Gastroesophageal sphincter (tissue), 4 donors: Measurements from ENCODE around the gene AFP. TPM values are rescaled to one million over a fixed set of nuclear protein-coding genes. Genes with fewer than 3 reads are reported as not detected.

ENCODE experiments used
- ATAC-seq: fragments of 150-250 bp; one replicate; pipeline ENCODE4 v1.9.1; 2016; ENCODE audit warnings: mild to moderate bottlenecking, moderate library complexity
- H3K27ac ChIP-seq, 4 donors: fragments of 200-600 bp; sonication (generic) in 3 of 4; 1 replicate in 3 of 4; 2 replicates in 1 of 4; pipeline ENCODE4 v1.5.1; 2016 to 2019
- H3K27me3 ChIP-seq: fragments of 200-600 bp; sonication (generic); one replicate; pipeline ENCODE4 v1.5.1; 2019
- H3K36me3 ChIP-seq, 2 donors: fragments of 200-600 bp; sonication (generic); one replicate each; pipeline ENCODE4 v1.5.1; 2019; ENCODE audit warnings: control low read depth in 1 of 2
- H3K4me1 ChIP-seq, 3 donors: fragments of 200-600 bp; sonication (generic); 1 replicate in 2 of 3; 2 replicates in 1 of 3; pipeline ENCODE4 v1.5.1; 2016 to 2019; ENCODE audit warnings: control low read depth in 2 of 3
- H3K4me3 ChIP-seq, 2 donors: fragments of 200-600 bp; sonication (generic); one replicate each; pipeline ENCODE4 v1.5.1; 2019; ENCODE audit warnings: mild to moderate bottlenecking in 1 of 2, moderate library complexity in 1 of 2
- H3K9me3 ChIP-seq, 3 donors: fragments of 200-600 bp; sonication (generic); one replicate each; pipeline ENCODE4 v1.5.1; 2017 to 2019; ENCODE audit warnings: control low read depth in 2 of 3
- EP300 ChIP-seq: sonication (generic); formaldehyde crosslinking; IDR thresholded peaks from one replicate; pipeline ENCODE4 v1.6.1; 2017; ENCODE audit warnings: antibody characterized with exemption, mild to moderate bottlenecking
- POLR2A ChIP-seq, 2 donors: fragments of 450-650 bp; IDR thresholded peaks; one replicate each; pipeline ENCODE4 v1.6.1; 2017; ENCODE audit warnings: antibody characterized with exemption in 2 of 2, mild to moderate bottlenecking in 2 of 2, moderate library complexity in 1 of 2
- POLR2AphosphoS5 ChIP-seq: sonication (generic); formaldehyde crosslinking; IDR thresholded peaks from one replicate; pipeline ENCODE4 v1.6.1; 2017; ENCODE audit warnings: antibody characterized with exemption
- WGBS, 2 donors: methylation state at CpG; one replicate each; pipeline ENCODE4 v1.1.5; 2018; ENCODE audit warnings: low coverage in 1 of 2; 5-methylcytosine and 5-hydroxymethylcytosine counted together
- total RNA-seq, 4 donors: library from RNA; depleted of rRNA; stranded (reverse); fragments of >200 nt; gene quantifications; one replicate each; pipeline ENCODE4 v1.1.0, GENCODE V29; 2016
- TF ChIP-seq, protein P1 (sequence below), 4 experiments: fragments of 200-600 bp in 2 of 4; fragments of 450-650 bp in 2 of 4; sonication (generic) in 1 of 4; IDR thresholded peaks; one replicate each; pipeline ENCODE4 v1.5.1; 2017 to 2019; ENCODE audit warnings: antibody characterized with exemption in 4 of 4, mild to moderate bottlenecking in 2 of 4, moderate library complexity in 2 of 4

The AFP gene
- total RNA-seq, 4 donors from 2014 or later, result not detected

DNA sequence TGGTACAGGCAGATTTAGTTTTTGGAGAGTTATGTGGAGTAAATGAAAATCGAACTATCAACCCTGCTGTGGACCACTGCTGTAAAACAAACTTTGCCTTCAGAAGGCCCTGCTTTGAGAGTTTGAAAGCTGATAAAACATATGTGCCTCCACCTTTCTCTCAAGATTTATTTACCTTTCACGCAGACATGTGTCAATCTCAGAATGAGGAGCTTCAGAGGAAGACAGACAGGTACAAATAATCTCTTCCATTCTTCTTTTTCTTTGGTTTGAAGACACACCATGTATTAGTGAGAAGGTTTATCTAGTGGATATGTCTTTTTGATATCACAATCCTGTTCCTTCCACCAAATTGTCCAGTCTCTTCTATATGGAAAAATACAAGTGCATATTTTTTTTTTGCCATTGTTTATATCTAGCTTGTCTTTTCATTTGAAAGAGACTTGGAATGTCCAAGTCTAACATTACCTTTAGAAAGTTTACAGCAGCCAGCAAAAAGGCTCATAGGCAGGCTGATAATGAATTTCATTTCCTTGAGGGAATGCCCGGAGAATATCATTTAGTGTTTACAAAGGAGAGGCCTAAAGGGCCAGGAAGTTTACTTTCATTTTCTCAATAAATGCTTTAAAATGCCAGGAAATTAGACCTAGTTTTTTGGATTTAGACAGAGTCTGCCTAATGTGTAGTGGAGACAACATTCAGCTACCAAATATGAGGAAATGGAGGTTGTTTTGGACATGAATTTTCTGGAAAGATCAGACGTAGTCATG, 64.2 kb downstream of the AFP start:
- ATAC-seq, result no peak
- WGBS, 2 donors, result 55 to 56% methylated on average over 4 of the region's 4 CpGs
- TF ChIP-seq POLR2A (IDR thresholded peaks at IDR 0.05) (no peak), EP300 (no peak), POLR2AphosphoS5 (no peak)
- TF ChIP-seq, protein P1, sequence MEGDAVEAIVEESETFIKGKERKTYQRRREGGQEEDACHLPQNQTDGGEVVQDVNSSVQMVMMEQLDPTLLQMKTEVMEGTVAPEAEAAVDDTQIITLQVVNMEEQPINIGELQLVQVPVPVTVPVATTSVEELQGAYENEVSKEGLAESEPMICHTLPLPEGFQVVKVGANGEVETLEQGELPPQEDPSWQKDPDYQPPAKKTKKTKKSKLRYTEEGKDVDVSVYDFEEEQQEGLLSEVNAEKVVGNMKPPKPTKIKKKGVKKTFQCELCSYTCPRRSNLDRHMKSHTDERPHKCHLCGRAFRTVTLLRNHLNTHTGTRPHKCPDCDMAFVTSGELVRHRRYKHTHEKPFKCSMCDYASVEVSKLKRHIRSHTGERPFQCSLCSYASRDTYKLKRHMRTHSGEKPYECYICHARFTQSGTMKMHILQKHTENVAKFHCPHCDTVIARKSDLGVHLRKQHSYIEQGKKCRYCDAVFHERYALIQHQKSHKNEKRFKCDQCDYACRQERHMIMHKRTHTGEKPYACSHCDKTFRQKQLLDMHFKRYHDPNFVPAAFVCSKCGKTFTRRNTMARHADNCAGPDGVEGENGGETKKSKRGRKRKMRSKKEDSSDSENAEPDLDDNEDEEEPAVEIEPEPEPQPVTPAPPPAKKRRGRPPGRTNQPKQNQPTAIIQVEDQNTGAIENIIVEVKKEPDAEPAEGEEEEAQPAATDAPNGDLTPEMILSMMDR (IDR thresholded peaks at IDR 0.05), result no peak

DNA sequence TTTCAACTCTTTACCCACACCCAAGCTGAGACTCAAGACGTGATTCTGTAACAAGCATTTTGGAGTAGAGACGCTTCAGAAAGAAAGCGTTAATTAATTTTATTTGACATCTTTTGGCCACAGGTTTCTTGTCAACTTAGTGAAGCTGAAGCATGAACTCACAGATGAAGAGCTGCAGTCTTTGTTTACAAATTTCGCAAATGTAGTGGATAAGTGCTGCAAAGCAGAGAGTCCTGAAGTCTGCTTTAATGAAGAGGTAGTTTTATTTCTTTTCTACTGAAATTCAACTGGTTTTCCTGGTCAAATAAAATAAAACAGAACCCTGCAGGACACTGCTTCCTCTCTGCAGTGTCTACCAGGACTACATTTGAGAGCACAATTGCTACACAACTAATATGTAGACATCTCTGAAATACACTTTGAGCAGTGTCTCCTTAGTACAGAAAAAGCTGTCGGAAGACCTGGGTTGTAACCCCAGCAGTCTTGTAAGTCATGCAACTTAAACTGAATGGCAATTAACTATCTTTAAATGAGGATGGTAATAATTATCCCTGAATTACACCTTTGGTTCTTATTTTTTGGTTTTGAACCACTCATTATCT, 65.7 kb downstream of the AFP start:
- Histone ChIP-seq H3K9me3 (no peaks in the 10 kb centered on the region), H3K4me1 (no peaks in the 10 kb centered on the region), H3K4me3 (no peak overlapping the region), H3K27me3 (no peaks in the 10 kb centered on the region), H3K27ac (no peak overlapping the region), H3K36me3 (no peaks in the 10 kb centered on the region)
- no peak for ATAC-seq
- no peak for TF ChIP-seq POLR2AphosphoS5
- no peak for TF ChIP-seq EP300
- no peak for TF ChIP-seq POLR2A (IDR thresholded peaks at IDR 0.05)
- TF ChIP-seq, protein P1 (IDR thresholded peaks at IDR 0.05), result no peak
- 45 to 49% methylated on average over 5 of the region's 5 CpGs for WGBS, 2 donors

More for the DNA sequence above, 64.2 kb downstream of the AFP start:
- H3K27ac ChIP-seq, result no peak overlapping the region
- no peak overlapping the region for H3K4me3 ChIP-seq
- H3K4me1 ChIP-seq, result no peaks in the 10 kb centered on the region
- no peaks in the 10 kb centered on the region for H3K27me3 ChIP-seq
- no peaks in the 10 kb centered on the region for H3K9me3 ChIP-seq
- no peaks in the 10 kb centered on the region for H3K36me3 ChIP-seq

DNA sequence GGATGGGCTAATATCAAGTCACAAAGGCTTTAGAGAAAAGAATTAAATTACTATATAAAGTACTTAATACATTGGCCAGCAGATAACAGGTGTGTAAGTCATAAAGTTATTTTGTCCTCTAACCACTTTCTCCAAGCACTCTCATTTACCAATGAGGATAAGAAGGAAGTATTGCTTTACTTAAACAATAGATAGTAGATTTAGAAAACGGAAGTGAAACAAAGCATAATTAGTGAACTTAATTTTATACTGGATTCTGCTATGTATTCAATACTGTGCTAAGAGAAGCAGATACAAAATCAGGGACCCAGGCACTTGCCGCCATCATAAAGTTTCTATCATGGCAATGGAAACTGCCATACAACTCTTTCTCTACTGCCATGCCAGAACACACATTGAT, 69.5 kb downstream of the AFP start:
- ATAC-seq, result no peak
- Histone ChIP-seq H3K27ac (no peak overlapping the region), H3K4me3 (no peak overlapping the region), H3K27me3 (no peaks in the 10 kb centered on the region), H3K9me3 (no peaks in the 10 kb centered on the region), H3K36me3 (no peaks in the 10 kb centered on the region), H3K4me1 (no peaks in the 10 kb centered on the region)
- TF ChIP-seq EP300, result no peak
- TF ChIP-seq, protein P1 (IDR thresholded peaks at IDR 0.05), result no peak
- TF ChIP-seq POLR2AphosphoS5, result no peak
- no peak for TF ChIP-seq POLR2A (IDR thresholded peaks at IDR 0.05)
- WGBS, 2 donors, result 83 to 95% methylated on average over 2 of the region's 2 CpGs

Other genes starting within 250 kb of the AFP start
- gene ANKRD17, start 177.4 kb upstream of the AFP start, total RNA-seq, result 10 to 100 TPM; 46.8 to 68.5 (median 59.1) TPM
- under 1 TPM in 3 of 4 donors, not detected in 1; 0.27 to 0.47 (median 0.40) TPM for gene ALB, start 31.9 kb upstream of the AFP start, total RNA-seq
- gene AFM, start 45.5 kb downstream of the AFP start, total RNA-seq, result not detected
- gene RASSF6, start 184.2 kb downstream of the AFP start, total RNA-seq, result 1 to 10 TPM in 1 of 4 donors, under 1 TPM in 3; 0.15 to 3.8 (median 0.50) TPM